Measurements from ENCODE around the gene CCDC85B.
A peak's percentile ranks its signal among the peaks of the same experiment; 100 is the strongest.

DNA sequence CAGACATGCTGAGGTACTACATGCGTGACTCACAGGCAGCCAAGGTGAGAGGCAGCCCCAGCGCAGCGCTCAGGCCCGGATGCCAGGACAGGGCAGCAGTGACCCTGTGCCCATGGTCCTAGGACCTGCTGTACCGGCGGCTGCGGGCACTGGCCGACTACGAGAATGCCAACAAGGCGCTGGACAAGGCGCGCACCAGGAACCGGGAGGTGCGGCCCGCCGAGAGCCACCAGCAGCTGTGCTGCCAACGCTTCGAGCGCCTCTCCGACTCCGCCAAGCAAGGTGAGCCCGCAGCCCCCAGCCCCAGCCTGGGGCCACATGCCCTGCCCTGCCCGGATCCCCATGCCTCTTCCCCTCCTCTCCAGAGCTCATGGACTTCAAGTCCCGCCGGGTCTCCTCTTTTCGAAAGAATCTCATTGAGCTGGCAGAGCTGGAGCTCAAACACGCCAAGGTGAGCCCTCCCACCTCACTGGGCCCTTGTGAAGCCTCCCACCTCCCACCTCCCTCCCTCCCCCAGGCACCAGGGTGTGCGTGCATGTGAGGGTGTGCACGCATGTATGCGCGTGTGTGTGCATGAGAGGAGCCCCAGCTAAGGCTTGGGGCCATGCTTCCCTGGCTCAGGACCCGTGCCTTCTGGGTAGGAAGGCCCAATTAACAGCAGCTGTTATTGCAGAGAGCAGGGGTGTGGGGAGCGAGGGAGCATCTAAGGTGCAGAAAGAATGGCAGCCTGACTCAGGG lies 37.8 kb upstream of the CCDC85B start:
- TF ChIP-seq POLR2AphosphoS5 (IDR thresholded peaks at IDR 0.05; ENCODE audit: borderline replicate concordance, low read depth, low read length) (peak; percentile 48), EZH2 (IDR thresholded peaks at IDR 0.05) (no peak), FOXP2 (optimal IDR thresholded peaks at IDR 0.05; ENCODE audit: control extremely low read depth, extremely low read length, insufficient read depth) (no peak)

All from SK-N-MC (cell line).